CD1c-positive myeloid dendritic cell (primary cell): Measurements from ENCODE around the gene BCAS3.
"Not testable (repeated sequence)": the region's sequence is repeated elsewhere in the genome, so short reads cannot be mapped to it uniquely, and the experiment has no call there.

Experiments
- DNase-seq: peaks from one replicate; pipeline ENCODE4 v3.0.0-alpha.2; 2016; ENCODE audit errors: extremely low spot score

Gene BCAS3

GRCh38 chr17:60747069-60747808 is 69.6 kb downstream of the BCAS3 start:
- DNase-seq = no peak

- DNase-seq = no peak
Observed at GRCh38 chr17:60748204-60748603, 70.6 kb downstream of the BCAS3 start.

DNA sequence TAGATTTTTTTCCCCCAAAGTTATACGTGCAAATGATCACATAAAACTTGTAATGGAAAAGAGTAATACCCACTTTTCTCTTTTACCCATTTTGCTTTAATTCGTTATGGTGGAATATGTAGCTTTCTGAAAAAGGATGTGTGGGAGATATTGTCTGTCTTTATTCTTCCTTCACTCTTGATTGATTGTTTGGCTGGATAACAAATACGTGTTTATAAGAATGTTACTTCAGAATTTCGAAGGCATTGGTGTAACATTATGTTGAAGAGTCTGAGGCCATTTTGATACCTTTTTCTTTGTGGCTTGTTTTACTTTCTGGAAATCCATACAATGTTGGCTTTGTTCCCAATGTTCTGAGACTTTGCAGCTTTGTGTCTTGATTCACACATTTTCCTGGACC is 71.4 kb downstream of the BCAS3 start:
- no peak for DNase-seq

DNA sequence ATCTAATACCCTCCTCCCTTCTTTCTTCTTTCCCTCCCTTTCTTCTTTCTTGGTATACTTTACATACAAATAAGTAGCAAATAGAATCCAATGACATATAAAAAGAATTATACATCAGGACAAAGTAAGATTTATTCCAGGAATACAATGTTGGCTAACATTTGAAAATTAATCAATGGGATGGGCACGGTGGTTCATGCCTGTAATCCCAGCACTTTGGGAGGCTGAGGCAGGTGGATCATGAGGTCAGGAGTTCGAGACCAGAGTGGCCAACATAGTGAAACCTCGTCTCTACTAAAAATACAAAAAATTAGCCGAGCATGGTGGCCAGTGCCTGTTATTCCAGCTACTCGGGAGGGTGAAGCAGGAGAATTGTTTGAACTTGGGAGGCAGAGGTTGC is 72.1 kb downstream of the BCAS3 start:
- DNase-seq = no peak

- peak; percentile 53 for DNase-seq
Observed at GRCh38 chr17:60750640-60751039, 73.0 kb downstream of the BCAS3 start.

GRCh38 chr17:60751884-60752283 is 74.2 kb downstream of the BCAS3 start:
- no peak for DNase-seq

GRCh38 chr17:60752873-60753577 is 75.4 kb downstream of the BCAS3 start:
- no peak for DNase-seq

- no peak for DNase-seq
Observed at GRCh38 chr17:60754057-60754604, 76.5 kb downstream of the BCAS3 start.

GRCh38 chr17:60756798-60757197 is 79.1 kb downstream of the BCAS3 start:
- DNase-seq = not testable (repeated sequence)

DNA sequence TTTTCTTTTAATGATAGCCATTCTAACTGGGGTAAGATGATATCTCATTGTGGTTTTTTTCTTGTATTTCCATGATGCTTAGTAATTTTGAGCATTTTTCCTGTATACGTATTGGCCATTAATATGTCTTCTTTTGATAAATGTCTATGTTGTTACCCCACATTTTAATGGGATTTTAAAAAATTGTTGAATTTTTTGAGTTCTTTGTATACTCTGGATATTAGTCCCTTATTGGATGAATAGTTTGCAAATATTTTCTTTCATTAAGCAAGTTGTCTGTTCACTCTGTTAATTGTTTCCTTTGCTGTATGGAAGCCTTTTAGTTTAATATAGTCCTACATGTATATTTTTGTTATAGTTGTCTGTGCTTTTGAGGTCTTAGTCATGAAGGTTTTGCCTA is 79.8 kb downstream of the BCAS3 start:
- DNase-seq = no peak

GRCh38 chr17:60759756-60760155 is 82.1 kb downstream of the BCAS3 start:
- no peak for DNase-seq

GRCh38 chr17:60761301-60761700 is 83.7 kb downstream of the BCAS3 start:
- DNase-seq = not testable (repeated sequence)

DNA sequence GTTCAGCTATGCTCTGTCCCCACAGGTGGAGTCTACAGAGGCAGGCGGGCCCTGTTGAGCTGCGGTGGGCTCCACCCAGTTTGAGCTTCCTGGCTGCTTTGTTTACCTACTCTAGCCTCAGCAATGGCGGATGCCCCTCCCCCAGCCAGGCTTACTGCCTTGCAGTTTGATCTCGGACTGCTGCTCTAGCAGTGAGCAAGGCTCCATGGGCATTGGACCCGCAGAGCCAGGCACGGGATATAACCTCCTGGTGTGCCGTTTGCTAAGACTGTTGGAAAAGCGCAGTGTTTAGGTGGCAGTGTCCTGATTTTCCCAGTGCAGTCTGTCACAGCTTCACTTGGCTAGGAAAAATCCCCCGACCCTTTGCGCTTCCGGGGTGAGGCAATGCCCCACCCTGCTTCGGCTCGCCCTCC is 89.1 kb downstream of the BCAS3 start:
- DNase-seq = no peak

- DNase-seq = no peak
Observed at GRCh38 chr17:60767744-60768308, 90.2 kb downstream of the BCAS3 start.

DNA sequence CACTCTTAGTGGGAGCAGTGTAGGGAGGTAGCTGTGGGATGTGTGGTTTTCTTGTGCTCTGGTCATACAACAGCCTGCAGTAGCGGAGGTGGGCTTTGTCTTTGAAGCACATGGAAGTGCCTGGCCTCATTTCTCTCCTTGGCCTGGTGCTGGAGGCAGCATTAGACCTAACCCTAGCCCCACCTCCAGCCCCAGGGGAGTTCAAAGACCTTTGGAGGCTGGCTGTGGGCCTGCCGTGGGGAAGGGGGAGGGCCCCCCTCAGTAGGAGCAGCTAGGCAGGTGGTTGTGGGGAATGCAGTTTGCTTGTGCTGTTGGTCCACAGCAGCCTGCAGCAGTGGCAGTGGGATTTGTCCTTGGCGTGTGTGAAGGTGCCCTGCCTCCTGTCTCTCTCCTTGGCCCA is 91.7 kb downstream of the BCAS3 start:
- DNase-seq = no peak

DNA sequence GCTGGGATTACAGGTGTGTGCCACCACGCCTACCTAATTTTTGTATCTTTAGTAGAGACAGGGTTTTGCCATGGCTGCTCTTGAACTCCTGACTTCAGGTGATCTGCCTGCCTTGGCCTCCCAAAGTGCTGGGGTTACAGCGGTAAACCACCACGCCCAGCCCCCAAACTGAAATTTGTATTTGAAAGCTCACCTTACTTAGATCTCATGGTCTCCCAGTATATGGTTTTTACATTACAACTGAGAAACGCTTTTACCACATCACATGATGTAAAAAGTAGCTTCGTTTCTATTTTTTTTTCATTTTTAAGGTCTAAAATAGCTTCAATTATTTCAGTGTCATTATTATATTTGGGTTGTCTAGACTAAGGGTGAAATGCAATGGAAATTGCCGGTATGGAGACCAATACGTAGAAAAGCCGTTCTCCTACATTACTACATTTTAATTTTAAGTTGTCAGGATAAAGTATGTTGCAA is 93.3 kb downstream of the BCAS3 start:
- no peak for DNase-seq

GRCh38 chr17:60771621-60772020 is 94.0 kb downstream of the BCAS3 start:
- DNase-seq = not testable (repeated sequence)

DNA sequence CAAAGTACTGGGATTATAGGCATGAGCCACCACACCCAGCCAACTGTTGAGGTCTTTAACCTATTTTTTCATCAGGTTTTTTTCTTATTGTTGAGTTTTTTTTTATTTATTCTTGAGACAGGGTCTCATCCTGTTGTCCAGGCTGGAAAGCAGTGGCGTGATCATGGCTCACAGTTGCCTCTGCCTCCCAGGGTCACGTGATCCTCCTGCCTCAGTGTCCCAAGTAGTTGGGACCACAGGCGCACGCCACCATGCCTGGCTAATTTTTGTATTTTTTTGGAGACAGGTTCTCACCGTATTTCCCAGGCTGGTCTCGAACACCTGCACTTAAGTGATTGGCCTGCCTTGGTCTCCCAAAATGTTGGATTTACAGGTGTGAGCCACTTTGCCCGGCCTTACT is 95.9 kb downstream of the BCAS3 start:
- no peak for DNase-seq

GRCh38 chr17:60781880-60782412 is 104.3 kb downstream of the BCAS3 start:
- DNase-seq = no peak

- DNase-seq = no peak
Observed at GRCh38 chr17:60782742-60783141, 105.1 kb downstream of the BCAS3 start.

DNA sequence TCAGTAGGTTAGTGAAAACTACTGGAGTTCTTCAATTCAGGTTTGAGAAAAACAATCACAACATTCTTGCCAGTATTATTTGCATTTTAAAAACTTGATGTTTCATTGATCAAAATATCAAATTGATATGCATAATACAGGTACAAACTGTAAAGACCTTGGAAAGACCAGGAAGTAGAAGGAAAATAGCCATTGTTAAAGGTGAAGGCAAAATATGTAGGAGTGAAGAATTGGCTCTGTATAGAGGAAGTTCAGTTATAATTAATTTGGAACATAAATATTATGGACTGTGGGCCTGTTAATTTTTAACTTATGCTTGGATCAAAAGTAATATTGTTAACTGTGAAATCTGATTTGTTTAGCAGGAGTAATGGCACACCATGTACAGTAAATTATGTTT is 112.6 kb downstream of the BCAS3 start:
- no peak for DNase-seq

- no peak for DNase-seq
Observed at GRCh38 chr17:60792250-60792898, 114.7 kb downstream of the BCAS3 start.
